Mesenteric fat pad (tissue), 1 donor: ENCODE results near the gene F10. TPM values are rescaled to one million over a fixed set of nuclear protein-coding genes. Genes with fewer than 3 reads are reported as not detected.
"Not testable (repeated sequence)": the region's sequence is repeated elsewhere in the genome, so short reads cannot be mapped to it uniquely, and the experiment has no call there.

ENCODE experiments used
- DNase-seq: peaks from one replicate; pipeline ENCODE4 v3.0.0-alpha.2; 2020; ENCODE audit warnings: low spot score
- long read RNA-seq: library from polyadenylated mRNA; unstranded; transcript quantifications from one replicate; pipeline ENCODE4 v2.0.0, GENCODE V29; 2020
- total RNA-seq: library from RNA; stranded (reverse); fragmentation: NEBNext Ultra II Directional; extraction: Animal tissue kit (Norgen Biotek cat#: 25700); gene quantifications from one replicate; pipeline ENCODE4 v1.2.1, GENCODE V29; 2021
- donor health status: DM: yes; HTN: yes; CAD: no.

F10 gene
- 6.6 TPM for total RNA-seq
- long read RNA-seq, transcript F10-202 (8 exons, 1,517 nt) = major isoform, 34 of 45 reads
- long read RNA-seq, partial matches to known transcripts = 1 of 45 reads
- long read RNA-seq, other reads (novel, unspliced or antisense) = 2 of 45 reads

GRCh38 chr13:113122550-113123225 lies at the start of gene F10:
TSS of gene F10 (plus strand) at chr13:113122799. CDS start at chr13:113122856, 57 bp downstream.
- peak; percentile 89 for DNase-seq

GRCh38 chr13:113073942-113074341 lies 48.7 kb upstream of the F10 start:
- no peak for DNase-seq

GRCh38 chr13:113074401-113074800 lies 48.2 kb upstream of the F10 start:
- no peak for DNase-seq

- no peak for DNase-seq
These were observed 47.7 kb upstream of the F10 start for GRCh38 chr13:113074876-113075275.

GRCh38 chr13:113075711-113076110 lies 46.9 kb upstream of the F10 start:
- no peak for DNase-seq

- DNase-seq = no peak
These were observed 45.8 kb upstream of the F10 start for GRCh38 chr13:113076681-113077401.

GRCh38 chr13:113077566-113077952 lies 45.0 kb upstream of the F10 start:
- DNase-seq = no peak

GRCh38 chr13:113077953-113078901 lies 44.4 kb upstream of the F10 start:
- no peak for DNase-seq

GRCh38 chr13:113078902-113079780 lies 43.5 kb upstream of the F10 start:
- no peak for DNase-seq

GRCh38 chr13:113079781-113080080 lies 42.9 kb upstream of the F10 start:
- not testable (repeated sequence) for DNase-seq

GRCh38 chr13:113080361-113080831 lies 42.2 kb upstream of the F10 start:
- no peak for DNase-seq

- DNase-seq = no peak
These were observed 41.6 kb upstream of the F10 start for GRCh38 chr13:113080901-113081521.

- DNase-seq = no peak
These were observed 40.2 kb upstream of the F10 start for GRCh38 chr13:113082198-113083021.

GRCh38 chr13:113083022-113083373 lies 39.6 kb upstream of the F10 start:
- no peak for DNase-seq

- DNase-seq = no peak
These were observed 39.1 kb upstream of the F10 start for GRCh38 chr13:113083402-113084061.

GRCh38 chr13:113084094-113084942 lies 38.3 kb upstream of the F10 start:
- DNase-seq = no peak

GRCh38 chr13:113084943-113085540 lies 37.6 kb upstream of the F10 start:
- no peak for DNase-seq
